Keratinocyte (primary cell): Measurements from ENCODE around the gene KATNBL1. TPM values are rescaled to one million over a fixed set of nuclear protein-coding genes. Genes with fewer than 3 reads are reported as not detected.

Experiments used
- DNase-seq: peaks from one replicate; pipeline ENCODE4 v3.0.0-alpha.2; 2011; ENCODE audit warnings: low read depth, missing footprints, low spot score
- FAIRE-seq: peaks from 2 replicates; lab custom pipeline; 2011; peaks lifted over from hg19 to GRCh38; lab: Jason Lieb, UNC
- H2AFZ ChIP-seq: 2 replicates; pipeline ENCODE4 v1.6.0; 2012; ENCODE audit warnings: low read length, control low read depth, inconsistent platforms; ENCODE audit not compliant: control insufficient read depth
- H3K27ac ChIP-seq: 2 replicates; pipeline ENCODE4 v1.5.1; 2011; ENCODE audit warnings: low read length; ENCODE audit not compliant: control insufficient read depth, insufficient read depth
- H3K27me3 ChIP-seq: 3 replicates; pipeline ENCODE4 v1.6.0; 2011; ENCODE audit warnings: low read length; ENCODE audit not compliant: control insufficient read depth, insufficient read depth; ENCODE audit errors: extremely low read depth
- H3K36me3 ChIP-seq, 2 experiments: 2 replicates in 1 of 2; 3 replicates in 1 of 2; pipeline ENCODE4 v1.5.1; 2011; ENCODE audit warnings: low read length in 2 of 2, mild to moderate bottlenecking in 1 of 2; ENCODE audit not compliant: control insufficient read depth in 2 of 2, insufficient read depth in 2 of 2; ENCODE audit errors: extremely low read depth in 1 of 2
- H3K4me1 ChIP-seq: 3 replicates; pipeline ENCODE4 v1.5.1; 2011; ENCODE audit warnings: low read length; ENCODE audit not compliant: control insufficient read depth, insufficient read depth; ENCODE audit errors: extremely low read depth
- H3K4me2 ChIP-seq: 3 replicates; pipeline ENCODE4 v1.6.0; 2011; ENCODE audit warnings: low read depth, low read length; ENCODE audit not compliant: control insufficient read depth, insufficient read depth; ENCODE audit errors: extremely low read depth
- H3K4me3 ChIP-seq, 3 experiments: fragments of 200-600 bp in 1 of 3; sonication (generic) in 1 of 3; 2 replicates in 2 of 3; 3 replicates in 1 of 3; pipeline ENCODE4 v1.5.1; 2011 to 2016; ENCODE audit warnings: low read length in 3 of 3, mild to moderate bottlenecking in 3 of 3, control low read depth in 2 of 3, inconsistent platforms in 1 of 3, low read depth in 1 of 3, mixed read lengths in 1 of 3, mixed run types in 1 of 3, moderate library complexity in 1 of 3; ENCODE audit not compliant: control insufficient read depth in 2 of 3, insufficient read depth in 2 of 3; ENCODE audit errors: extremely low read depth in 1 of 3
- H3K79me2 ChIP-seq: 2 replicates; pipeline ENCODE4 v1.6.0; 2012; ENCODE audit warnings: low read length; ENCODE audit not compliant: control insufficient read depth, insufficient read depth
- H3K9ac ChIP-seq: 3 replicates; pipeline ENCODE4 v1.6.0; 2011; ENCODE audit warnings: low read length; ENCODE audit not compliant: control insufficient read depth, insufficient read depth; ENCODE audit errors: extremely low read depth
- H3K9me1 ChIP-seq: 3 replicates; pipeline ENCODE4 v1.6.0; 2011; ENCODE audit warnings: low read length; ENCODE audit not compliant: control insufficient read depth, insufficient read depth; ENCODE audit errors: extremely low read depth
- H3K9me3 ChIP-seq: 2 replicates; pipeline ENCODE4 v1.5.1; 2012; ENCODE audit warnings: low read depth, low read length; ENCODE audit not compliant: control insufficient read depth
- H4K20me1 ChIP-seq: 3 replicates; pipeline ENCODE4 v1.6.0; 2011; ENCODE audit warnings: low read length; ENCODE audit not compliant: control insufficient read depth, insufficient read depth; ENCODE audit errors: extremely low read depth
- EZH2 ChIP-seq: IDR thresholded peaks from one replicate; pipeline ENCODE4 v1.6.1; 2012; ENCODE audit warnings: inconsistent platforms, mild to moderate bottlenecking, low read length, moderate library complexity
- dilution Hi-C: fragments of 300-500 bp; cut with MboI; formaldehyde crosslinking; loops from one replicate; pipeline ENCODE4 v1.7.0; 2020; ENCODE audit warnings: low sequenced_read_pairs; ENCODE audit not compliant: extremely low pct_ligation_motif_present
- polyA plus RNA-seq, 5 experiments: library from polyadenylated mRNA; depleted of rRNA in 3 of 5; stranded (reverse) in 3 of 5; stranded (forward) in 1 of 5; unstranded in 1 of 5; fragments of >200 nt; gene quantifications; 1 replicate in 1 of 5; 2 replicates in 3 of 5; 3 replicates in 1 of 5; pipeline versions ENCODE4 v1.2.1 to v1.2.3, GENCODE V29; 2011 to 2012; ENCODE audit warnings: missing spikeins in 2 of 5, low read depth in 1 of 5, low replicate concordance in 1 of 5
- TF ChIP-seq, protein P1 (sequence below), 3 experiments: IDR thresholded peaks in 1 of 3; conservative IDR thresholded peaks in 1 of 3; optimal IDR thresholded peaks in 1 of 3; 2 replicates in 2 of 3; 3 replicates in 1 of 3; pipeline versions ENCODE3 to v1.5.1; 2011; ENCODE audit warnings: low read length in 3 of 3, mild to moderate bottlenecking in 3 of 3, moderate library complexity in 2 of 3, control low read depth in 1 of 3, inconsistent platforms in 1 of 3; ENCODE audit not compliant: insufficient read depth in 2 of 3; ENCODE audit errors: extremely low read depth in 1 of 3

The KATNBL1 gene
- polyA plus RNA-seq, 1 donor (not counting 4 experiments of a cell fraction or from before 2014, with no cell fraction given), result 54.0 TPM

DNA sequence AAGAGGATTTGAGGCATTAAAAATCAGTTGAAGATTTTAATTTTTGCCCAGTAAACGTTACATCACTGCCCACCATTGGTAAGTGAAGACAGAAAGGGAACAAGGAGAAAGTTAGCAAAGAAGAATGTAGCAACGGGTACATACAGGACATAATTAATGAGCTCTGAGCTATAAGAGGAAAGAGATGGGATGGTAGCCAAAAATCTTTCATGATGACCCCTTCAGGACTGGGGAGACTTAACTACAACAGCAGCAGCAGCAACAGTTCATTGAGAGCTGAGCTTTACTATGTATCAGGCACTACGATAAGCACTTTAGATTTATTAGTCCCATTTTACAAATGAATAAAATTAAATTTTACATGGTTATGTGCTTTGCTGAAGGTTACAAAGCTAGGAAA, 33.3 kb upstream of the KATNBL1 start:
- peaks cover 30% of the 10 kb centered on the region for H3K4me1 ChIP-seq
- no peak for DNase-seq
- no peaks in the 10 kb centered on the region for H3K79me2 ChIP-seq
- no peak for TF ChIP-seq EZH2
- TF ChIP-seq, protein P1, sequence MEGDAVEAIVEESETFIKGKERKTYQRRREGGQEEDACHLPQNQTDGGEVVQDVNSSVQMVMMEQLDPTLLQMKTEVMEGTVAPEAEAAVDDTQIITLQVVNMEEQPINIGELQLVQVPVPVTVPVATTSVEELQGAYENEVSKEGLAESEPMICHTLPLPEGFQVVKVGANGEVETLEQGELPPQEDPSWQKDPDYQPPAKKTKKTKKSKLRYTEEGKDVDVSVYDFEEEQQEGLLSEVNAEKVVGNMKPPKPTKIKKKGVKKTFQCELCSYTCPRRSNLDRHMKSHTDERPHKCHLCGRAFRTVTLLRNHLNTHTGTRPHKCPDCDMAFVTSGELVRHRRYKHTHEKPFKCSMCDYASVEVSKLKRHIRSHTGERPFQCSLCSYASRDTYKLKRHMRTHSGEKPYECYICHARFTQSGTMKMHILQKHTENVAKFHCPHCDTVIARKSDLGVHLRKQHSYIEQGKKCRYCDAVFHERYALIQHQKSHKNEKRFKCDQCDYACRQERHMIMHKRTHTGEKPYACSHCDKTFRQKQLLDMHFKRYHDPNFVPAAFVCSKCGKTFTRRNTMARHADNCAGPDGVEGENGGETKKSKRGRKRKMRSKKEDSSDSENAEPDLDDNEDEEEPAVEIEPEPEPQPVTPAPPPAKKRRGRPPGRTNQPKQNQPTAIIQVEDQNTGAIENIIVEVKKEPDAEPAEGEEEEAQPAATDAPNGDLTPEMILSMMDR (optimal IDR thresholded peaks at IDR 0.05 in 1 of 3, IDR thresholded peaks at IDR 0.05 in 1 of 3, conservative IDR thresholded peaks at IDR 0.05 in 1 of 3; ENCODE audit: extremely low read depth in 1 of 3, insufficient read depth in 2 of 3, low read length in 3 of 3), result no peak
- H4K20me1 ChIP-seq, result no peaks in the 10 kb centered on the region
- no peak for FAIRE-seq
- H3K4me3 ChIP-seq, result no peak overlapping the region
- no peaks in the 10 kb centered on the region for H3K9me1 ChIP-seq
- H3K9ac ChIP-seq, result no peak overlapping the region
- no peak overlapping the region for H3K4me2 ChIP-seq
- no peaks in the 10 kb centered on the region for H3K27me3 ChIP-seq
- no peak overlapping the region for H2AFZ ChIP-seq
- dilution Hi-C loops, result no loop called here
- H3K27ac ChIP-seq, result peak overlapping the region; percentile 11
- no peaks in the 10 kb centered on the region for H3K9me3 ChIP-seq
- peaks cover 0 to 2% of the 10 kb centered on the region in 2 experiments for H3K36me3 ChIP-seq

DNA sequence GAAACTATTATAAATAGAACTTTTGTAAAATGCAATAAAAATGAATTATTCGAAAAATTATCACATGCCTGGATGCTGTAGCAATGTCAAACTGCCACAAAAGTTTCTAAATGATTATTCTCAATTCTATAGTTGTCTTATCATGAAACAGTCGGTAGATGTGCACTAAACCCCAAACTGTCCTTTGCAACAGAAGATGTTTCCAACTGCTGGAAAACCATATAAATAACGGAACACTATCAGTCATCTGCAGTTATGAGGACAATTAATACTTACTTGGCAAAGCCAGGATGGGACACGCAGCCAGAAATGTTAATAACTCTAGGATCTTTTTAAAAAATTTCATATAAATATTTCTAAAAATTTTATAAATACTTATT, 32.4 kb upstream of the KATNBL1 start:
- Histone ChIP-seq H3K4me2 (no peak overlapping the region), H3K36me3 (peaks cover 0 to 2% of the 10 kb centered on the region in 2 experiments), H2AFZ (no peak overlapping the region), H3K4me1 (peaks cover 32% of the 10 kb centered on the region), H3K9me3 (no peaks in the 10 kb centered on the region), H3K9me1 (no peaks in the 10 kb centered on the region), H3K9ac (no peak overlapping the region), H4K20me1 (no peaks in the 10 kb centered on the region), H3K27me3 (no peaks in the 10 kb centered on the region), H3K79me2 (no peaks in the 10 kb centered on the region), H3K4me3 (no peak overlapping the region), H3K27ac (no peak overlapping the region)
- dilution Hi-C loops, result no loop called here
- TF ChIP-seq EZH2, result no peak
- TF ChIP-seq, protein P1 (optimal IDR thresholded peaks at IDR 0.05 in 1 of 3, IDR thresholded peaks at IDR 0.05 in 1 of 3, conservative IDR thresholded peaks at IDR 0.05 in 1 of 3; ENCODE audit: extremely low read depth in 1 of 3, insufficient read depth in 2 of 3, low read length in 3 of 3), result no peak
- DNase-seq (no peak), FAIRE-seq (no peak)
